Neuronal stem cell (in vitro differentiated cells): Measurements from ENCODE around the gene DCPS.

ENCODE experiments used
- DNase-seq: peaks from one replicate; pipeline ENCODE4 v3.0.0-alpha.2; 2013; ENCODE audit warnings: low spot score
- H2AFZ ChIP-seq: one replicate; pipeline ENCODE4 v1.6.1; 2013; ENCODE audit warnings: mild to moderate bottlenecking, low read length, inconsistent platforms
- H2AK5ac ChIP-seq: 2 replicates; pipeline ENCODE4 v1.6.1; 2013; ENCODE audit warnings: low read depth, mild to moderate bottlenecking, inconsistent platforms, low read length, moderate library complexity, mixed read lengths
- H2BK120ac ChIP-seq: 2 replicates; pipeline ENCODE4 v1.6.1; 2013; ENCODE audit warnings: low read depth, mild to moderate bottlenecking, inconsistent platforms, low read length, moderate library complexity, mixed read lengths
- H2BK12ac ChIP-seq: one replicate; pipeline ENCODE4 v1.6.1; 2013; ENCODE audit warnings: low read length, inconsistent platforms
- H2BK15ac ChIP-seq: 2 replicates; pipeline ENCODE4 v1.6.1; 2013; ENCODE audit warnings: mild to moderate bottlenecking, low read length, inconsistent platforms, mixed read lengths
- H2BK5ac ChIP-seq: one replicate; pipeline ENCODE4 v1.6.1; 2013; ENCODE audit warnings: inconsistent platforms, mild to moderate bottlenecking, low read length, moderate library complexity
- H3K14ac ChIP-seq: one replicate; pipeline ENCODE4 v1.6.1; 2013; ENCODE audit warnings: low read length, inconsistent platforms
- H3K18ac ChIP-seq: 2 replicates; pipeline ENCODE4 v1.6.1; 2013; ENCODE audit warnings: low read length, inconsistent platforms
- H3K23ac ChIP-seq: 2 replicates; pipeline ENCODE4 v1.6.1; 2013; ENCODE audit warnings: low read depth, mild to moderate bottlenecking, mixed read lengths, low read length, inconsistent platforms; ENCODE audit not compliant: poor library complexity
- H3K27ac ChIP-seq: replicated peaks from 3 replicates; pipeline ENCODE4 v1.5.1; 2013; ENCODE audit warnings: low read length, inconsistent platforms
- H3K27me3 ChIP-seq, 3 experiments: 2 replicates each; pipeline ENCODE4 v1.6.1; 2013; ENCODE audit warnings: low read length in 3 of 3, mild to moderate bottlenecking in 2 of 3, inconsistent platforms in 1 of 3, low read depth in 1 of 3, mixed read lengths in 1 of 3, moderate library complexity in 1 of 3; ENCODE audit not compliant: control insufficient read depth in 3 of 3, insufficient read depth in 3 of 3
- H3K36me3 ChIP-seq, 2 donors: replicated peaks in 1 of 2; 2 replicates each; pipeline ENCODE4 v1.6.1; 2013; ENCODE audit warnings: low read length in 2 of 2; ENCODE audit not compliant: control insufficient read depth in 2 of 2, insufficient read depth in 2 of 2
- H3K4ac ChIP-seq: 2 replicates; pipeline ENCODE4 v1.6.1; 2013; ENCODE audit warnings: inconsistent platforms, mild to moderate bottlenecking, low read length, moderate library complexity
- H3K4me1 ChIP-seq, 2 donors: 1 replicate in 1 of 2; 2 replicates in 1 of 2; pipeline ENCODE4 v1.6.1; 2013; ENCODE audit warnings: low read length in 2 of 2, low read depth in 1 of 2; ENCODE audit not compliant: control insufficient read depth in 2 of 2, insufficient read depth in 1 of 2
- H3K4me2 ChIP-seq: one replicate; pipeline ENCODE4 v1.6.1; 2013; ENCODE audit warnings: mild to moderate bottlenecking, low read length, inconsistent platforms; ENCODE audit not compliant: insufficient read depth, poor library complexity, severe bottlenecking
- H3K4me3 ChIP-seq, 2 donors: 2 replicates each; pipeline ENCODE4 v1.5.1; 2013; ENCODE audit warnings: low read length in 2 of 2, mild to moderate bottlenecking in 2 of 2, inconsistent platforms in 1 of 2, moderate library complexity in 1 of 2
- H3K79me1 ChIP-seq: one replicate; pipeline ENCODE4 v1.6.1; 2013; ENCODE audit warnings: low read depth, mild to moderate bottlenecking, inconsistent platforms, low read length, moderate library complexity
- H3K9ac ChIP-seq: one replicate; pipeline ENCODE4 v1.6.1; 2013; ENCODE audit warnings: mild to moderate bottlenecking, low read depth, low read length, inconsistent platforms; ENCODE audit not compliant: poor library complexity
- H3K9me3 ChIP-seq, 2 donors: replicated peaks in 1 of 2; 2 replicates each; pipeline versions ENCODE3 to v1.6.1; 2013; ENCODE audit warnings: low read length in 2 of 2, mild to moderate bottlenecking in 2 of 2, inconsistent platforms in 1 of 2, low read depth in 1 of 2, mixed read lengths in 1 of 2, moderate library complexity in 1 of 2; ENCODE audit not compliant: control insufficient read depth in 2 of 2, insufficient read depth in 1 of 2
- H4K8ac ChIP-seq: one replicate; pipeline ENCODE4 v1.6.1; 2013; ENCODE audit warnings: low read depth, mild to moderate bottlenecking, inconsistent platforms, low read length, moderate library complexity
- H4K91ac ChIP-seq: one replicate; pipeline ENCODE4 v1.6.1; 2013; ENCODE audit warnings: low read length, low read depth, mild to moderate bottlenecking, inconsistent platforms; ENCODE audit not compliant: poor library complexity
- WGBS, 2 donors: extraction: QIAGEN DNeasy Blood & Tissue Kit; methylation state at CpG; one replicate each; pipeline ENCODE4 v1.1.7; 2013; ENCODE audit warnings: missing lambda C conversion rate in 2 of 2, mixed read lengths in 1 of 2; ENCODE audit not compliant: insufficient read length in 2 of 2, insufficient replicate concordance in 1 of 2; ENCODE audit errors: extremely low coverage in 2 of 2; 5-methylcytosine and 5-hydroxymethylcytosine counted together

The DCPS gene

DNA sequence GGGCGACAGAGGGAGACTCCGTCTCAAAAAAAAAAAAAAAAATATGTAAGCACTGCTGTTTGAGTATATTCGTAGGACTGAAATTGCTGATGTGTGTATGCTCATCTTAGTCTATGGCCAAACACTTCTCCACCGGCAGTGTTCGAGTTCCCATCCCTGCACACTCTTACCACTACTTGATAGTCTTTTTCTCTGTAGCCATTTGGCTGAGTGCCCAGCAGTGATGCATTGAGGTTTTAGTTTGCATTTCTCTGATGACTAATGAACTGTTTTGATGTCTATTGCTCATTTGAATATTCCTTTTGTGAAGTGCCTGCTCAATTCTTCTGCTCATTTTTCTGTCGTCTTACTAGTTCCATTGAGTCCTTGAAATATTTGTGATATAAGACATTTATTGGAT is 19.0 kb upstream of the DCPS start:
- no peak overlapping the region for H3K27ac ChIP-seq
- H3K9ac ChIP-seq: no peak overlapping the region
- no peak overlapping the region for H3K4me2 ChIP-seq
- no peak overlapping the region for H3K18ac ChIP-seq
- peaks cover 2 to 16% of the 10 kb centered on the region in 2 donors for H3K36me3 ChIP-seq
- H4K91ac ChIP-seq: no peak overlapping the region
- H3K9me3 ChIP-seq: peaks cover 0 to 6% of the 10 kb centered on the region in 2 donors
- H2AFZ ChIP-seq: no peak overlapping the region
- no CpG with 5 or more reads among the region's 6 CpGs for WGBS, 2 donors
- H3K79me1 ChIP-seq: no peaks in the 10 kb centered on the region
- no peak overlapping the region for H3K14ac ChIP-seq
- H2AK5ac ChIP-seq: no peak overlapping the region
- H2BK15ac ChIP-seq: no peak overlapping the region
- H3K23ac ChIP-seq: no peak overlapping the region
- no peak overlapping the region for H4K8ac ChIP-seq
- H3K4ac ChIP-seq: no peak overlapping the region
- H2BK5ac ChIP-seq: no peak overlapping the region
- no peak overlapping the region for H2BK12ac ChIP-seq
- H3K4me1 ChIP-seq: peaks cover 5 to 7% of the 10 kb centered on the region in 2 donors
- no peak overlapping the region for H3K4me3 ChIP-seq
- DNase-seq: no peak
- H3K27me3 ChIP-seq: peaks cover 0 to 2% (median 0%) of the 10 kb centered on the region in 3 experiments
- H2BK120ac ChIP-seq: no peak overlapping the region

DNA sequence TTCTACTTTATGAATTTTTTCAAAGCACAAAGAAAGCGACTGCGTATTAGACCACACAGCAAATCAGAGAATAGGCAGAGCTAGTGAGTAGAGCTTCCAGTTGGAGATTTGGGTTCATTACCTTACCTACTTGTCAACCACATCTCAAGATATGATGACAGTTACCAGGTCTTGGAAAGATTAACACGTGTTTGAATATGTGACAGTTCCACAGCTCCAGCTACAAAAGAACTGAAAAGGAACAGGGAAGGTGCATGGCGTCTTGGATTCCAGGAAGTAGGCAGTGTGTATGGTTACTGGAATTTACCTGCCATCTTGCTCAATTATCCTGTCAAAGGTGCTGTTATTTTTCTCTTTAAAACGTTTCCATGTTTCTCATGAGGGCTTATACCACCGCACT is 15.6 kb upstream of the DCPS start:
- Histone ChIP-seq H3K36me3 (peaks cover 13 to 48% of the 10 kb centered on the region in 2 donors), H3K9ac (no peak overlapping the region), H2BK5ac (no peak overlapping the region), H3K4me1 (peaks cover 2% of the 10 kb centered on the region in 2 donors), H4K8ac (no peak overlapping the region), H2AFZ (no peak overlapping the region), H2AK5ac (no peak overlapping the region), H3K9me3 (peaks cover 0 to 6% of the 10 kb centered on the region in 2 donors), H3K79me1 (peaks cover 2% of the 10 kb centered on the region), H3K27ac (no peak overlapping the region), H2BK120ac (no peak overlapping the region), H3K4me2 (no peak overlapping the region), H2BK15ac (no peak overlapping the region), H3K14ac (no peak overlapping the region), H3K23ac (no peak overlapping the region), H3K4ac (no peak overlapping the region), H3K4me3 (no peak overlapping the region), H4K91ac (no peak overlapping the region), H3K27me3 (no peaks in the 10 kb centered on the region), H3K18ac (no peak overlapping the region), H2BK12ac (no peak overlapping the region)
- no CpG with 5 or more reads among the region's 6 CpGs for WGBS, 2 donors
- DNase-seq: no peak

DNA sequence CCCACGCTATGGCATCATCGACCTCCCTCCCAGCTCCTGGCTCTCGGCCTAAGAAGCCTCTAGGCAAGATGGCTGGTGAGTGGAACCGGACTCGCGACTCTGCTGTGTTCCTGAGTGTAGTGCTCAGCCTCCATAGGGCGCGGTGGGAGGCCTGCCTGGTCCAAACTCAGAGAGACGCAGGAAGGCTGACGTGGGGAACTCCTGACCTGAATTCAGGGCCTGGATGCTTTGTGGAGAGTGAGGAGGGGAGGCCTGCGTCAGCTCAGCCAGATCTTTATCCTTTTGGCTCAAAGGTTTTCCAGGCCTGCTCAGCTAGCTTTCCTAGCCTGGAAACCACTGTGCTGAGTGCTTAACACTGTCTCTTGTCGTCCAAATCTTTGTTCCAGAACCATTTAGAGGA is 13.0 kb upstream of the DCPS start:
- Histone ChIP-seq H2BK12ac (no peak overlapping the region), H3K79me1 (peaks cover 2% of the 10 kb centered on the region), H3K9ac (peak overlapping the region; percentile 34), H2BK5ac (peak overlapping the region; percentile 5), H3K4ac (no peak overlapping the region), H4K91ac (no peak overlapping the region), H3K4me1 (no peaks in the 10 kb centered on the region), H3K9me3 (peaks cover 0 to 6% of the 10 kb centered on the region in 2 donors), H3K23ac (no peak overlapping the region), H3K4me3 (no peak overlapping the region), H2AK5ac (no peak overlapping the region), H3K4me2 (no peak overlapping the region), H3K36me3 (peaks cover 18 to 68% of the 10 kb centered on the region in 2 donors), H3K14ac (no peak overlapping the region), H2AFZ (no peak overlapping the region), H3K27me3 (no peaks in the 10 kb centered on the region), H3K18ac (no peak overlapping the region), H3K27ac (no peak overlapping the region), H4K8ac (no peak overlapping the region), H2BK120ac (no peak overlapping the region), H2BK15ac (no peak overlapping the region)
- DNase-seq: no peak
- no CpG with 5 or more reads among the region's 12 CpGs for WGBS, 2 donors

DNA sequence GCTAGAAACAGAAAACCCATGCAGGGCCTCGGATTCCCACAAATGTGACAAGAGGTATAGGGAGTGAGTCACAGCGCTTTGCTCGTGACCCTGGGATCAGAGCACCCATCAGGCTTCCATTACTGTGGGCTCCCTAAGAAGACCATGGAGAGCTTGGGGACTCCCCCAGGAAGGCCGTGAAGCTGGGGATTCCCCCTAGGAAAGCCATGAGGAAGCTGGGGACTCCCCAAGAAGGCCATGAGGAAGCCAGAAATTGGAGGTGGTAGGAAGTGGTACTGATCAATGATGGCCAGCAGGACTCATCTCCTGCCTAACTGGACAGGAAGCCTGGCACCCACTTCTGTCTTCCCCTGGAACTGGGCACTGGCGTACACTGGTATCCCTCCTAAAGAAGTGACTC is 10.1 kb upstream of the DCPS start:
- Histone ChIP-seq H2BK5ac (no peak overlapping the region), H3K27ac (no peak overlapping the region), H3K18ac (no peak overlapping the region), H2BK120ac (no peak overlapping the region), H3K4ac (no peak overlapping the region), H2AK5ac (no peak overlapping the region), H4K8ac (no peak overlapping the region), H3K9me3 (peaks cover 0 to 3% of the 10 kb centered on the region in 2 donors), H2BK12ac (no peak overlapping the region), H3K4me1 (no peaks in the 10 kb centered on the region), H2AFZ (no peak overlapping the region), H3K9ac (no peak overlapping the region), H3K79me1 (peaks cover 2% of the 10 kb centered on the region), H4K91ac (no peak overlapping the region), H3K4me2 (no peak overlapping the region), H3K23ac (no peak overlapping the region), H2BK15ac (no peak overlapping the region), H3K36me3 (peaks cover 17 to 77% of the 10 kb centered on the region in 2 donors), H3K14ac (no peak overlapping the region), H3K4me3 (peak overlapping the region in 1 of 2 donors; percentile 45), H3K27me3 (no peaks in the 10 kb centered on the region)
- WGBS, 2 donors: no CpG with 5 or more reads among the region's 5 CpGs
- DNase-seq: no peak
